H9 (cell line): ENCODE measurements around the gene TMEM51. TPM values are rescaled to one million over a fixed set of nuclear protein-coding genes. Genes with fewer than 3 reads are reported as not detected.

Source experiments
- DNase-seq: peaks from one replicate; pipeline ENCODE4 v3.0.0-alpha.2; 2017
- H2AFZ ChIP-seq: one replicate; pipeline ENCODE4 v1.6.1; 2013; ENCODE audit warnings: mild to moderate bottlenecking, low read length, control low read depth, moderate library complexity
- H2AK5ac ChIP-seq: 2 replicates; pipeline ENCODE4 v1.6.1; 2013; ENCODE audit warnings: low read length, control low read depth, mixed read lengths; ENCODE audit not compliant: insufficient read length
- H2BK120ac ChIP-seq: one replicate; pipeline ENCODE4 v1.6.1; 2013; ENCODE audit warnings: low read depth, mild to moderate bottlenecking, low read length, control low read depth, inconsistent platforms; ENCODE audit not compliant: poor library complexity, severe bottlenecking
- H2BK12ac ChIP-seq: 2 replicates; pipeline ENCODE4 v1.6.1; 2013; ENCODE audit warnings: low read length, control low read depth, mixed read lengths, low read depth; ENCODE audit not compliant: insufficient read length
- H2BK15ac ChIP-seq: 2 replicates; pipeline ENCODE4 v1.6.1; 2013; ENCODE audit warnings: low read depth, low read length, control low read depth
- H2BK20ac ChIP-seq: one replicate; pipeline ENCODE4 v1.6.1; 2013; ENCODE audit warnings: low read depth, mild to moderate bottlenecking, low read length, control low read depth, inconsistent platforms; ENCODE audit not compliant: poor library complexity, severe bottlenecking
- H2BK5ac ChIP-seq: 2 replicates; pipeline ENCODE4 v1.6.1; 2013; ENCODE audit warnings: low read length, control low read depth, mixed read lengths; ENCODE audit not compliant: insufficient read length
- H3K14ac ChIP-seq: 2 replicates; pipeline ENCODE4 v1.6.1; 2013; ENCODE audit warnings: low read length, control low read depth; ENCODE audit not compliant: insufficient read depth
- H3K18ac ChIP-seq: 2 replicates; pipeline ENCODE4 v1.6.1; 2013; ENCODE audit warnings: low read depth, mild to moderate bottlenecking, mixed read lengths, low read length, control low read depth; ENCODE audit not compliant: insufficient read length
- H3K23ac ChIP-seq: 2 replicates; pipeline ENCODE4 v1.6.1; 2013; ENCODE audit warnings: low read length, control low read depth, mixed read lengths, low read depth; ENCODE audit not compliant: insufficient read length
- H3K23me2 ChIP-seq: 2 replicates; pipeline ENCODE4 v1.6.1; 2013; ENCODE audit warnings: low read depth, mild to moderate bottlenecking, mixed read lengths, low read length, control low read depth; ENCODE audit not compliant: insufficient read length, poor library complexity, severe bottlenecking
- H3K27ac ChIP-seq: 2 replicates; pipeline ENCODE4 v1.5.1; 2013; ENCODE audit warnings: low read length, control low read depth, mixed read lengths, low read depth; ENCODE audit not compliant: insufficient read length
- H3K27me3 ChIP-seq: 2 replicates; pipeline ENCODE4 v1.6.1; 2013; ENCODE audit warnings: low read length, control low read depth, inconsistent platforms; ENCODE audit not compliant: insufficient read depth
- H3K4ac ChIP-seq: 2 replicates; pipeline ENCODE4 v1.6.1; 2013; ENCODE audit warnings: low read depth, mild to moderate bottlenecking, control low read depth, inconsistent platforms, low read length, moderate library complexity
- H3K4me1 ChIP-seq: 2 replicates; pipeline ENCODE4 v1.6.1; 2013; ENCODE audit warnings: low read length, control low read depth, inconsistent platforms; ENCODE audit not compliant: insufficient read depth
- H3K4me2 ChIP-seq: 2 replicates; pipeline ENCODE4 v1.6.1; 2013; ENCODE audit warnings: low read length, control low read depth, mixed read lengths; ENCODE audit not compliant: insufficient read length, insufficient read depth
- H3K56ac ChIP-seq: 2 replicates; pipeline ENCODE4 v1.6.1; 2013; ENCODE audit warnings: low read depth, mild to moderate bottlenecking, mixed read lengths, low read length, control low read depth; ENCODE audit not compliant: insufficient read length
- H3K79me1 ChIP-seq: 2 replicates; pipeline ENCODE4 v1.6.1; 2013; ENCODE audit warnings: low read depth, mild to moderate bottlenecking, moderate library complexity, low read length, control low read depth, inconsistent platforms; ENCODE audit not compliant: insufficient read depth, poor library complexity, severe bottlenecking
- H3K79me2 ChIP-seq: 2 replicates; pipeline ENCODE4 v1.6.1; 2013; ENCODE audit warnings: low read length, control low read depth, inconsistent platforms; ENCODE audit not compliant: insufficient read depth
- H3K9ac ChIP-seq: 2 replicates; pipeline ENCODE4 v1.6.1; 2013; ENCODE audit warnings: low read length, control low read depth, mixed read lengths; ENCODE audit not compliant: insufficient read length; ENCODE audit errors: extremely low read depth
- H3K9me3 ChIP-seq: one replicate; pipeline ENCODE4 v1.6.1; 2013; ENCODE audit warnings: low read depth, low read length, inconsistent platforms; ENCODE audit not compliant: control insufficient read depth
- H3T11ph ChIP-seq: one replicate; pipeline ENCODE4 v1.6.1; 2013; ENCODE audit warnings: mild to moderate bottlenecking, low read length, control low read depth, inconsistent platforms
- H4K20me1 ChIP-seq: one replicate; pipeline ENCODE4 v1.6.1; 2013; ENCODE audit not compliant: control insufficient read depth, insufficient read length, insufficient read depth
- H4K5ac ChIP-seq: 2 replicates; pipeline ENCODE4 v1.6.1; 2013; ENCODE audit warnings: low read depth, mild to moderate bottlenecking, mixed read lengths, low read length, control low read depth; ENCODE audit not compliant: insufficient read length
- H4K8ac ChIP-seq: replicated peaks from 2 replicates; pipeline ENCODE4 v1.6.1; 2013; ENCODE audit warnings: low read length, control low read depth, mixed read lengths, low read depth; ENCODE audit not compliant: insufficient read length
- H4K91ac ChIP-seq: 2 replicates; pipeline ENCODE4 v1.6.1; 2013; ENCODE audit warnings: low read depth, mild to moderate bottlenecking, moderate library complexity, mixed read lengths, low read length, control low read depth; ENCODE audit not compliant: insufficient read length
- H3K27ac Mint-ChIP-seq, 3 experiments: 2 replicates in 2 of 3; 3 replicates in 1 of 3; pipeline ENCODE4 v1.8.0; 2020 to 2021; ENCODE audit warnings: mixed read lengths in 3 of 3, mild to moderate bottlenecking in 1 of 3, moderate library complexity in 1 of 3
- H3K27me3 Mint-ChIP-seq: 2 replicates; pipeline ENCODE4 v1.8.0; 2021; ENCODE audit warnings: low read depth, mild to moderate bottlenecking, moderate library complexity, mixed read lengths
- H3K36me3 Mint-ChIP-seq, 3 experiments: 2 replicates in 2 of 3; 3 replicates in 1 of 3; pipeline ENCODE4 v1.8.0; 2020 to 2021; ENCODE audit warnings: low read depth in 3 of 3, mixed read lengths in 3 of 3; ENCODE audit not compliant: insufficient read depth in 1 of 3
- H3K4me1 Mint-ChIP-seq, 2 experiments: 2 replicates each; pipeline ENCODE4 v1.8.0; 2020; ENCODE audit warnings: mixed read lengths in 2 of 2
- H3K4me3 Mint-ChIP-seq, 2 experiments: 2 replicates in 1 of 2; 3 replicates in 1 of 2; pipeline ENCODE4 v1.8.0; 2020 to 2021; ENCODE audit warnings: mild to moderate bottlenecking in 2 of 2, mixed read lengths in 2 of 2, moderate library complexity in 1 of 2
- H3K9me3 Mint-ChIP-seq, 2 experiments: 2 replicates in 1 of 2; 3 replicates in 1 of 2; pipeline ENCODE4 v1.8.0; 2020; ENCODE audit warnings: mild to moderate bottlenecking in 2 of 2, mixed read lengths in 2 of 2, moderate library complexity in 1 of 2
- CTCF ChIP-seq: fragments of 200-600 bp; sonication (generic); conservative IDR thresholded peaks from 3 replicates; pipeline ENCODE4 v1.8.0; 2021; ENCODE audit warnings: antibody characterized with exemption, mild to moderate bottlenecking
- WGBS: extraction: QIAGEN DNeasy Blood & Tissue Kit; methylation state at CpG from one replicate; pipeline ENCODE4 v1.1.7; 2013; ENCODE audit warnings: missing lambda C conversion rate, low lambda C conversion rate, mixed read lengths; ENCODE audit not compliant: insufficient read length; ENCODE audit errors: extremely low coverage; 5-methylcytosine and 5-hydroxymethylcytosine counted together
- total RNA-seq: library from RNA; stranded (reverse); gene quantifications from 2 replicates; pipeline ENCODE4 v1.2.1, GENCODE V29; 2021

Gene TMEM51
- total RNA-seq, 1 experiment from 2014 or later, result 4.6 TPM

- H3K4ac ChIP-seq, result no peak overlapping the region
Measured at GRCh38 chr1:15154480-15155036, 1.0 kb downstream of the TMEM51 start.

More at GRCh38 chr1:15154480-15155036, 1.0 kb downstream of the TMEM51 start:
- Histone ChIP-seq H3K23me2 (peaks cover 21% of the 10 kb centered on the region), H3K79me2 (no peaks in the 10 kb centered on the region), H3K4me2 (peak overlapping the region; percentile 76), H3K27me3 (no peaks in the 10 kb centered on the region; the same call in 1 of the 2 replicates), H3T11ph (no peak overlapping the region), H3K79me1 (no peaks in the 10 kb centered on the region), H2BK20ac (no peak overlapping the region), H3K27ac (no peak overlapping the region), H2AK5ac (no peak overlapping the region), H4K8ac (no peak overlapping the region), H3K56ac (no peak overlapping the region), H3K4me1 (no peaks in the 10 kb centered on the region), H3K9me3 (no peaks in the 10 kb centered on the region), H3K23ac (no peak overlapping the region), H2BK12ac (no peak overlapping the region), H4K5ac (no peak overlapping the region), H2BK5ac (no peak overlapping the region), H2AFZ (no peak overlapping the region), H3K9ac (no peak overlapping the region), H2BK120ac (no peak overlapping the region), H3K18ac (no peak overlapping the region), H3K14ac (no peak overlapping the region; the same call in 1 of the 2 replicates), H4K20me1 (no peaks in the 10 kb centered on the region), H2BK15ac (no peak overlapping the region), H4K91ac (no peak overlapping the region)
- Mint-ChIP-seq H3K4me1 (peaks cover 37 to 52% of the 10 kb centered on the region in 2 experiments), H3K27me3 (peaks cover 44% of the 10 kb centered on the region), H3K9me3 (peaks cover 0 to 5% of the 10 kb centered on the region in 2 experiments; a peak in 2 of 5 replicates), H3K36me3 (peaks cover 0 to 4% (median 3%) of the 10 kb centered on the region in 3 experiments; a peak in 2 of 7 replicates), H3K27ac (no peak overlapping the region), H3K4me3 (peak overlapping the region; percentile 81 to 90)
- peak; percentile 63 for DNase-seq
- no peak for TF ChIP-seq CTCF
- no CpG with 5 or more reads among the region's 37 CpGs for WGBS
